ENCODE data around the gene OR2AT4.

DNA sequence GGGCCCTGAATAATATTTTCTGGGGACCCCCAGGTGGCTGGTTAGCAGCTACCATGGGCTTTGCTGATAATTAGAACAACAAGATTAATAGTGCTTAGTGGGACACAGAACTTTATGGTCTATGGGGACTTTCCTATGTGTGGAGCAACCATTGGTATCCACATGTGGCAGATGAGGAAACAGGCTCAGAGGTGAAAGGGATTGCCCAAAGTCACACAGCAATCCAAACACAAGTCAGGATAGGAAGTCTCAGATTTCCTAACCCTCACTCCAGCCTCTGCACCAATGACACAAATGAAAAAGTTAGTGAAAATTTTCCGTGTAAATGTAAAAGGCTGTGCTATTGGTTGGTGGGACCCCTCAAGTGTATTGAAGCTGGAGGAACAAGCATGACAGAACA is 39.0 kb upstream of the OR2AT4 start:
- TF ChIP-seq, protein P1, sequence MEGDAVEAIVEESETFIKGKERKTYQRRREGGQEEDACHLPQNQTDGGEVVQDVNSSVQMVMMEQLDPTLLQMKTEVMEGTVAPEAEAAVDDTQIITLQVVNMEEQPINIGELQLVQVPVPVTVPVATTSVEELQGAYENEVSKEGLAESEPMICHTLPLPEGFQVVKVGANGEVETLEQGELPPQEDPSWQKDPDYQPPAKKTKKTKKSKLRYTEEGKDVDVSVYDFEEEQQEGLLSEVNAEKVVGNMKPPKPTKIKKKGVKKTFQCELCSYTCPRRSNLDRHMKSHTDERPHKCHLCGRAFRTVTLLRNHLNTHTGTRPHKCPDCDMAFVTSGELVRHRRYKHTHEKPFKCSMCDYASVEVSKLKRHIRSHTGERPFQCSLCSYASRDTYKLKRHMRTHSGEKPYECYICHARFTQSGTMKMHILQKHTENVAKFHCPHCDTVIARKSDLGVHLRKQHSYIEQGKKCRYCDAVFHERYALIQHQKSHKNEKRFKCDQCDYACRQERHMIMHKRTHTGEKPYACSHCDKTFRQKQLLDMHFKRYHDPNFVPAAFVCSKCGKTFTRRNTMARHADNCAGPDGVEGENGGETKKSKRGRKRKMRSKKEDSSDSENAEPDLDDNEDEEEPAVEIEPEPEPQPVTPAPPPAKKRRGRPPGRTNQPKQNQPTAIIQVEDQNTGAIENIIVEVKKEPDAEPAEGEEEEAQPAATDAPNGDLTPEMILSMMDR (IDR thresholded peaks at IDR 0.05): no peak
- no peak for TF ChIP-seq POLR2A (IDR thresholded peaks at IDR 0.05)
- TF ChIP-seq POLR2AphosphoS5 (IDR thresholded peaks at IDR 0.05): no peak

Data from upper lobe of left lung (tissue), 4 donors.